ENCODE data around the gene OR10G3. TPM values are rescaled to one million over a fixed set of nuclear protein-coding genes. Genes with fewer than 3 reads are reported as not detected.
"Not testable (repeated sequence)": the region's sequence is repeated elsewhere in the genome, so short reads cannot be mapped to it uniquely, and the experiment has no call there.

Gene OR10G3
- total RNA-seq, 1 donor from 2014 or later, result not detected

DNA sequence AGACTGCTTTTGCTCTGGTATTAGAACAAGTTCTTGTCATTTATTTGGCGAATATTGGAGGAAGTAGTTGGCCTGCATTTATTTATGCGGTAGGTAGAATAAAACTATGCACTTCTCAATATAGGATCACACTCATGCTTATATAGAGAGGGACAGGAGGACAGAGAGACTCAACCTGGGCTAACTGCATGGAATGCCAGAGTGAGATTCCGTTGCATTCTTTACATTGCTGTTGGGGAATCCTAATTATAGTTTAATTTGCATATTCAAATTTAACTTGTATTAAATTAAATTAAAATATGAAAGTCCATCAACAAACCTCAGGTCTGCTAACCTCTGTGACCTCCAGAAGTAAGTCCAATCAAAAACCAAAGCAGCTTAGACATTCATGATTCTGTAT lies 26.6 kb downstream of the OR10G3 start:
- no peaks in the 10 kb centered on the region for H3K27me3 Mint-ChIP-seq (ENCODE audit: low read depth)
- H3K27ac Mint-ChIP-seq, result no peak overlapping the region
- H3K9me3 Mint-ChIP-seq, result no peaks in the 10 kb centered on the region
- H3K4me3 Mint-ChIP-seq (ENCODE audit: low read depth), result no peak overlapping the region
- peaks cover 4% of the 10 kb centered on the region for H3K4me1 Mint-ChIP-seq (ENCODE audit: low read depth)
- no peak for DNase-seq (ENCODE audit: low spot score)
- intact Hi-C loops (cut with micrococcal nuclease), result no loop called here
- no peaks in the 10 kb centered on the region for H3K36me3 Mint-ChIP-seq (ENCODE audit: low read depth)

DNA sequence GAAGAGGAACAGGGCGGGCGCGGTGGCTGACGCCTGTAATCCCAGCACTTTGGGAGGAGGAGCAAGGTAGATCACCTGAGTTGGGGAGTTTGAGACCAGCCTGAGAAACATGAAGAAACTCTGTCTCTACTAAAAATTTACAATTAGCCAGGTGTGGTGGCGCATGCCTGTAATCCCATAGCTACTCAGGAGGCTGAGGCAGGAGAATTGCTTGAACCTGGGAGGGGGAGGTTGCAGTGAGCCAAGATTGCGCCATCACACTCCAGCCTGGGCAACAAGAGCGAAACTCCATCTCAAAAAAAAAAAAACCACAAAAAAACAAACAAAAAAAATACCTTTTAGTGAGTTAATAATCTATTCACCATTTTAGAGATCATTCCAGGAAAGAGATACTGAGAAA lies 35.3 kb downstream of the OR10G3 start:
- H3K27me3 Mint-ChIP-seq (ENCODE audit: low read depth); H3K4me1 Mint-ChIP-seq (ENCODE audit: low read depth); intact Hi-C loops (cut with micrococcal nuclease); H3K36me3 Mint-ChIP-seq (ENCODE audit: low read depth); H3K27ac Mint-ChIP-seq; H3K9me3 Mint-ChIP-seq; H3K4me3 Mint-ChIP-seq (ENCODE audit: low read depth); DNase-seq (ENCODE audit: low spot score): not testable (repeated sequence)

DNA sequence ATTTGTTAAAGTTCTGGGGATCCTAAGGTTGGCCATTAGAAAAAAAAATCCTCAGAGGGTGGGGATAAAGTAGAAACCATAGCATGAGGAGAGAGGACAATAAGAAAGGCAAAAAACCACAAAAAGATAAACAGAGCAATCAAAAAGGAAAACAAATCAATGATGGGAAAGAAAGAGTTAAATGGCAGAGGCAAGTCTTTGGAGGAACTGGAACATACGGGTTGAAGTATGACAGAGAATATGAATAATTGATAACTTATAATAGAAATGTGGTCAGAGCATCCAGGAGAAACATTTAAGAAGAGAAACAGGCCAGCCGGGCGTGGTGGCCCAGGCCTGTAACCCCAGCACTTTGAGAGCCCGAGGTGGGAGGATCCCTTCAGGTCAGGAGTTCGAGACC lies 35.9 kb downstream of the OR10G3 start:
- Mint-ChIP-seq H3K27me3 (ENCODE audit: low read depth) (peaks cover 14% of the 10 kb centered on the region), H3K36me3 (ENCODE audit: low read depth) (no peaks in the 10 kb centered on the region), H3K4me1 (ENCODE audit: low read depth) (no peaks in the 10 kb centered on the region), H3K4me3 (ENCODE audit: low read depth) (no peak overlapping the region), H3K27ac (no peak overlapping the region), H3K9me3 (no peaks in the 10 kb centered on the region)
- DNase-seq (ENCODE audit: low spot score), result no peak
- intact Hi-C loops (cut with micrococcal nuclease), result no loop called here

DNA sequence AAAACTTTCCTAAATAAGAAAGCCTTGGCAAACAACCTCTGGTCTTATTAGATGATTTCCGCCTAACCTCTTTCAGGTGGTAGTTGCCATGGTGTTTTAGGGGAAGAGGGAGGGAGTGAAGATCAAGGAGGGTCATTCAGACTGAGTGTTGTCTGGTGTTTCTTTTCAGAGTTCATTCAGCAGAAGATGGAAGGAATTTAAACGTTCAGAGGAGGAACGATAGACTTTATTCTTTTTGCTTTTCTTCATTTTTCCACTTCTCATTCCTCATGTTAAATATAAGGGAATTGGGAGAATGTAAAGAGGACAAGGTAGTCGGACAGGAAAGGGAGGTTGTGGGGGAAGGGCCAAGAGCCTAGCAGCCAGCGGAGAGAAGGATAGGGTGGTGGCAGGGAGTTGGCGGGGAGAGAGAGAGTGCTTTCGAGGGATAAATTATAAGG lies 36.3 kb downstream of the OR10G3 start:
- Mint-ChIP-seq H3K27ac (no peak overlapping the region), H3K4me1 (ENCODE audit: low read depth) (no peaks in the 10 kb centered on the region)
- intact Hi-C loops (cut with micrococcal nuclease), result no loop called here

DNA sequence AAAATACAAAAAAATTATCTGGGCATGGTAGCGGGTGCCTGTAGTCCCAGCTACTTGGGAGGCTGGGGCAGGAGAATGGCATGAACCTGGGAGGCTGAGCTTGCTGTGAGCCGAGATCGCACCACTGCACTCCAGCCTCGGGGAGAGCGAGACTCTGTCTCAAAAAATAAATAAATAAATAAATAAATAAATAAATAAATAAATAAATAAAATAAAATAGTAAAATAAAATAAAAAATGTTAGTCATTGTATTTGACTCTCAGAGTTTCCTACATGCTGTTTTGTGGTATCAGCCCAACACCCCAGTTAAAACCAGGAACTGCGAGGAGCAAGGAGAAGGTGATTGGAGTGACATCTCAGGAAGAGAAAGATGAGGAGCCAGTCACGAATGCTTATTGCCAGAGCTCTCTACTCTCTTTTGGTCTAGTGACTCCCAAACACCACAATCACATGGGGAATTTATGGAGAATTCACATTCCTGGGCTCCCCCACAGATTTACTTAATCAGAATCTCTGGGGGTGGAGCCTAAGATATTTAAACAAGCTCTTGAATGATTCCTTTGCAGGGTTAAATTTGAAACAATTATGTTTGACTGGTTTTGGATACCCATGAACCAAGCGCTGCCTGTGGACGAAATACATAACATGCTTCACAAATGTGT lies 38.3 kb downstream of the OR10G3 start:
- no peak overlapping the region for H3K4me3 Mint-ChIP-seq (ENCODE audit: low read depth)
- intact Hi-C loops (cut with micrococcal nuclease), result no loop called here
- no peaks in the 10 kb centered on the region for H3K36me3 Mint-ChIP-seq (ENCODE audit: low read depth)
- DNase-seq (ENCODE audit: low spot score), result no peak
- peaks cover 33% of the 10 kb centered on the region for H3K27me3 Mint-ChIP-seq (ENCODE audit: low read depth)
- H3K9me3 Mint-ChIP-seq, result no peaks in the 10 kb centered on the region
- no peak overlapping the region for H3K27ac Mint-ChIP-seq
- H3K4me1 Mint-ChIP-seq (ENCODE audit: low read depth), result peaks cover 5% of the 10 kb centered on the region

More for the DNA sequence above, 36.3 kb downstream of the OR10G3 start:
- H3K9me3 Mint-ChIP-seq, result no peaks in the 10 kb centered on the region
- H3K4me3 Mint-ChIP-seq (ENCODE audit: low read depth), result no peak overlapping the region
- no peaks in the 10 kb centered on the region for H3K36me3 Mint-ChIP-seq (ENCODE audit: low read depth)
- DNase-seq (ENCODE audit: low spot score), result no peak
- H3K27me3 Mint-ChIP-seq (ENCODE audit: low read depth), result peaks cover 18% of the 10 kb centered on the region

DNA sequence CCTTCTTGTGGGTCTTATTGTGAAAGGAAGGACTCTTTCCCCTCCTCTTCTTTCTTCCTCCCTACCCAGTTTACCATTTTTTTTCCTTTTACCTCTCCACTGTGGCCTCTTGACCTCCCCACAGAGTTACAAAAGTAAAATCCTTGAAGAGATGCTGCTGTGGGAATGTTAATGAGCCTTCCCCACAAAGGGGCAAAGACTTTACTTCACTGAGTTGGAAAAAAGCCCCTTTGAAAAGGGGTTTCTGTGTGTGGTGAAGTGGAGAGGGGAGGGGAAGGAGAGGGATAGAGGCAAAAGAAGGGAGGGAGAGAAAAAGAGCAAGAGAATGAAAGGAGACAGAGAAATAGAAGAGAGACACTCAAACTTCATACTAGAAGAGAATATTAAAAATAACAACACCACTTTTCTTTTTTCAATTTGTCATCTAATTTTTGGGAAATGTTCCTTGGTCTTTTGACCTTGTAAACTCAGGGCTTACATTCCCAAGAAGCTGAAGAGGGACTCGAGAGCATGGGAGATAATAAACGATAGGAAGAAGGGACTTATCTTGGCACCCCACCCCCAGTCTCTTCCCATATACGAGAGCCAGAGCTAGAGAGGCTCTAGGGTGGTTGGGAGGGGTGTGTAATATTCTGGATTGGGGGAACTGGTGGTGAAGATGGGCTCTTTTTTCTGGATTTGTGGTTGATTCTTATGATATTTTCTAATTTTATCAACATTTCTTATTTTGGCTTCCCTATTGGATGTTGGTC lies 40.5 kb downstream of the OR10G3 start:
- no peak overlapping the region for H3K27ac Mint-ChIP-seq
- H3K9me3 Mint-ChIP-seq, result no peaks in the 10 kb centered on the region
- peaks cover 48% of the 10 kb centered on the region for H3K27me3 Mint-ChIP-seq (ENCODE audit: low read depth)
- intact Hi-C loops (cut with micrococcal nuclease), result no loop called here
- H3K4me3 Mint-ChIP-seq (ENCODE audit: low read depth), result no peak overlapping the region
- H3K36me3 Mint-ChIP-seq (ENCODE audit: low read depth), result no peaks in the 10 kb centered on the region
- DNase-seq (ENCODE audit: low spot score), result no peak
- peaks cover 5% of the 10 kb centered on the region for H3K4me1 Mint-ChIP-seq (ENCODE audit: low read depth)

DNA sequence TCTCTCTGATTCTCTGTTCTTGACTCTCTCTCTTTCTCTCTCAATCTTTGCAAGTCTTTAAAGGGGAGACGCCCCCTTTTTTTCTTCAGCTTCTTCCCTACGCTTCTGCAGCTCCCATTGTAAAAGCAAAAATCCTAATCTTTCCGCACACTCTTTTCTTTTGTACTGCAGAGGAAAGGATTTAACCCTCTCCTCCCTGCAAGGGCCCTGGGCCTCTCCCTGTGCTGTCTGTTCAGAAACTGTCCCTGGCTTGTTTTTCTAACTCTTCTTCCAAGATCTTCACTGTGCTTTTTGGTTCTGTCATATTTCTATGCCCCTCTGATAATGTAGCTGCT lies 42.8 kb downstream of the OR10G3 start:
- Mint-ChIP-seq H3K4me3 (ENCODE audit: low read depth) (no peak overlapping the region), H3K27me3 (ENCODE audit: low read depth) (peaks cover 53% of the 10 kb centered on the region), H3K9me3 (no peaks in the 10 kb centered on the region), H3K36me3 (ENCODE audit: low read depth) (no peaks in the 10 kb centered on the region), H3K4me1 (ENCODE audit: low read depth) (peaks cover 5% of the 10 kb centered on the region), H3K27ac (no peak overlapping the region)
- DNase-seq (ENCODE audit: low spot score), result no peak
- intact Hi-C loops (cut with micrococcal nuclease), result no loop called here

DNA sequence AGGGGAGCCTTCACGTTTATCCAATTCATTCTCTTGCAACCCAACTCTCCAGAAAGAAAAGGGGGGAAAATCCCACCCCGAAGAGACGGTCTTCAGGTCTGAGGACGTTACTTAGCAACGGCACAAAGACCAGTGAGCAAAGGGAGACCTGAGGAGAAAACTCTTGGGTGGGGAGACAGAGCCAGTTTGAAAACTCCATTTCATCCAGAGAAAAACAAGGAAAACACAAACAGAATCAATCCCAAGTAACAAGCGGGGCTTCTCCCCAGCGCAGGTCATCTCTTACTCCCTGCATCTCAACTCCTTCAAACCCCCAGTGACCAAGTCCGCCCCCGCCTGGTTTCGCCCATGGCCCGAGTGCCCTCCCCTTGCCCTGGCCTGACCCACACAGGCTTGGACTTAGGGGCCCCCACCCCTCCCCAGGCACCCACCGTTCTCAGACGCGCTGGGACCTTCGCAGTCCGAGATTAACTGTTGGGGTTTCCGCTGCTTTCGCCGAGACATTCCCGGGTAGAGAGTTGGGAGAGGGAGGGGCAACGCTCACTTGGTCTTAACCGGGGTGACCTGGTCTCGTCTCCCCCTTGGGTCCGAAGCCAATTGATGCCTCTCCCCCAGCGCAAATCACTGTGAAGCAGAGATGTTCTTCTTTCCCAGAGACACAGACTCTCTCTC lies 43.3 kb downstream of the OR10G3 start:
- Mint-ChIP-seq H3K9me3 (no peaks in the 10 kb centered on the region), H3K27ac (no peak overlapping the region), H3K27me3 (ENCODE audit: low read depth) (peaks cover 55% of the 10 kb centered on the region), H3K36me3 (ENCODE audit: low read depth) (no peaks in the 10 kb centered on the region), H3K4me1 (ENCODE audit: low read depth) (peaks cover 5% of the 10 kb centered on the region), H3K4me3 (ENCODE audit: low read depth) (no peak overlapping the region)
- DNase-seq (ENCODE audit: low spot score), result no peak
- intact Hi-C loops (cut with micrococcal nuclease), result no loop called here

DNA sequence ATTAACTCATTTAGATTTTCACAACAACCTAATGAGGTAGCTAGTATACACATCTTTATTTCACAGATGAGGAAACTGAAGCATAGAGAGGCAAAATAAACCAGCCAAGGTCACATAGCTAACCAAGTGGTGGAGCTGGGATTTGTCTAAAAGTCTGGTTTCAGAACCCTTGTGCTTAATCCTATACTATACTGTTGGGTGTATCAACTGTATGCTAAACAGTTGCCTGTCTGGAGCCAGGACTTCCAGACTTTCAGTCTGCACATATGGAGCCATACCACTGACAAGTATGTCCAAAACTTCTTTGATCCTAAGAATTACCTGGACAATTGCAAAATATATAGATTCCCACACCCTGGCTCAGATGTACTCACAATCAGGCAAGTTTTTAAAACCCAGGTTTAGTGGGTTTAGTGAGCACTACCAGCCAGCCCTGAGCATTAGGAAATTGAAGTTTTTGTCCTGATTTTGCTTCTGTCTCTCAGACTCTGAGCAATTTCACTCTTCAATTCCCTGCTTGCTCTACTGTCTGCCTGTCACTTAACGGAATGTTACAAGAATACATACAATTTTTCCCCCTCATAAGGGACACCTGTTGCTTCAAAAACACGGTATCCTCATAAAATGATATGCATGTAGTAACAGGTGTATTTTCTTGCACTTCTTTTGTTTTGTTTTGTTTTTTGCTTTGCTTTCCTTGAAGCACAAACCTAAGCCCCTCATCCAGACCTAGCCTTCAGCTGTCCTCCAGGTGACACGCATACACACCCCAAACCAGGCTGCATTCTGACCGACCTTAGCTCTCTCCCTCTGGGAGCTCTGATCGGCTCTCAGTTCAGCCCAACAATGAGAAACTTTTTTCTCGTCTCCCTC lies 44.1 kb downstream of the OR10G3 start:
- H3K4me1 Mint-ChIP-seq (ENCODE audit: low read depth), result peaks cover 5% of the 10 kb centered on the region
- no peak for DNase-seq (ENCODE audit: low spot score)
- H3K27me3 Mint-ChIP-seq (ENCODE audit: low read depth), result peaks cover 57% of the 10 kb centered on the region
- intact Hi-C loops (cut with micrococcal nuclease), result no loop called here
- H3K27ac Mint-ChIP-seq, result no peak overlapping the region
- H3K4me3 Mint-ChIP-seq (ENCODE audit: low read depth), result no peak overlapping the region
- no peaks in the 10 kb centered on the region for H3K9me3 Mint-ChIP-seq
- no peaks in the 10 kb centered on the region for H3K36me3 Mint-ChIP-seq (ENCODE audit: low read depth)

DNA sequence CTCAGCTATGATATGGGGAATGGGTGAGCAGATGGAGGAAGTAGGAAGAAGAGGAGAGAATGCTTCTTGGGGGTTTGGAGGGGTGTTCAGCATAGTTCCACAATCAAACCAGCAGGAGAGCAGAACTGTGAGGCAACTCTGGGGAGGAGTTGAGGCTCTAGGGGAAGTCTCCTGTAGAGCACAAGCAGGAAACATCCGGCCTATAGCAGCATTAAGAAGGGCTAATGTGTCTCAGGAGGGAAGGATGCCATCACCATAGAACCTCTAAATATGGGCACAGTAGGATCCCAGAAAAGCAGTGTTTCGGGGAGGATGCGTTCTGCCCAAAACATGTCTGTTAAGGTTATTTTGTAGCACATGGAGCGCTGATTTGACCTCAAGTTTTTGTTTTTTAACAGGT lies 45.3 kb downstream of the OR10G3 start:
- no peak overlapping the region for H3K27ac Mint-ChIP-seq
- no peak overlapping the region for H3K4me3 Mint-ChIP-seq (ENCODE audit: low read depth)
- H3K27me3 Mint-ChIP-seq (ENCODE audit: low read depth), result peaks cover 61% of the 10 kb centered on the region
- H3K4me1 Mint-ChIP-seq (ENCODE audit: low read depth), result peaks cover 5% of the 10 kb centered on the region
- H3K36me3 Mint-ChIP-seq (ENCODE audit: low read depth), result no peaks in the 10 kb centered on the region
- no peaks in the 10 kb centered on the region for H3K9me3 Mint-ChIP-seq
- intact Hi-C loops (cut with micrococcal nuclease), result no loop called here
- DNase-seq (ENCODE audit: low spot score), result no peak

DNA sequence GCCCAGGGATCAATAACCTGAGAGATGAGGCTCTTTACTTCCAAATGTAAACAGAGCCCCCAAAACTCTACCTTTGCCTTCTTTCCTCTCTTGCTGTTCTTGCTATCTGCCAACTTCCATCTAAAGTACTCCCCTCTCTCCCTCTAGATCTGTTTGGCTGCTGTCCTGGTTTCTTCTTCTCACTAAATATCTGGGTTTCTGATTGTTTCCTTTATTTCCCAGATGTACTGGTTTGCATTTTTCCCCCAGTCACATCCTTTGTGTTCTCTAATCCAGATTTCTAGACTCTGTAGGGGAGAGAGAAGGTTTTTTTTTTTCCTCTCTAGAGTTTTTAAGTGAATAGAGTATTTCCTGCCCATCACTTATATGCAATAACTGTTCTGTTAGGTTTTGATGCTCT lies 46.6 kb downstream of the OR10G3 start:
- Mint-ChIP-seq H3K27ac (no peak overlapping the region), H3K4me3 (ENCODE audit: low read depth) (no peak overlapping the region), H3K4me1 (ENCODE audit: low read depth) (peaks cover 5% of the 10 kb centered on the region), H3K27me3 (ENCODE audit: low read depth) (peaks cover 54% of the 10 kb centered on the region), H3K36me3 (ENCODE audit: low read depth) (no peaks in the 10 kb centered on the region), H3K9me3 (no peaks in the 10 kb centered on the region)
- no peak for DNase-seq (ENCODE audit: low spot score)
- intact Hi-C loops (cut with micrococcal nuclease), result no loop called here

DNA sequence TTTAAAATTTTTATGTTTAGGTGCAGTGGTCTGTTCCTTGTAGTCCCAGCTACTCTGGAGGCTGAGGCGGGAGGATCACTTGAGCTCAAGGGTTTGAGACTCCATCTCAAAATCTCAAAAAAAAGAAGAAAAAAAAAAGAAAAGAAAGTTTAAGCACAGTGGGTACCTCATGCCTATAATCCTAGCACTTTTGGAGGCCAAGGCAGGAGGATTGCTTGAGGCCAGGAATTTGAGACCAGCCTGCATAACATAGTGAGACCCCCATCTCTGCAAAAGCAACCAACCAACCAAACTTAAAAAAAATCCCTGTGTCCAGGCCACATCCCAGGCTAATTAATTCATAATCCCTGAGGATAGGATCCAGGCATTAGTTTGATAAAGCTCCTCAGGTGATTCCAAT lies 50.4 kb downstream of the OR10G3 start:
- Mint-ChIP-seq H3K36me3 (ENCODE audit: low read depth) (no peaks in the 10 kb centered on the region), H3K9me3 (no peaks in the 10 kb centered on the region), H3K27ac (no peak overlapping the region), H3K4me3 (ENCODE audit: low read depth) (no peak overlapping the region), H3K27me3 (ENCODE audit: low read depth) (peaks cover 28% of the 10 kb centered on the region), H3K4me1 (ENCODE audit: low read depth) (peaks cover 13% of the 10 kb centered on the region)
- DNase-seq (ENCODE audit: low spot score), result no peak
- intact Hi-C loops (cut with micrococcal nuclease), result no loop called here
